Mesenchymal stem cell (in vitro differentiated cells and primary cell): ENCODE results near the gene ELOVL6.

ENCODE experiments used
- DNase-seq: peaks from one replicate; pipeline ENCODE4 v3.0.0-alpha.2; 2013
- H2AFZ ChIP-seq: one replicate; pipeline ENCODE4 v1.6.1; 2013; ENCODE audit warnings: low read depth, mild to moderate bottlenecking, control low read depth, inconsistent platforms, low read length, moderate library complexity
- H2AK5ac ChIP-seq: 2 replicates; pipeline ENCODE4 v1.6.1; 2013; ENCODE audit warnings: low read length, moderate library complexity, mild to moderate bottlenecking, inconsistent platforms; ENCODE audit not compliant: severe bottlenecking
- H2BK120ac ChIP-seq: one replicate; pipeline ENCODE4 v1.6.1; 2013; ENCODE audit warnings: low read depth, mild to moderate bottlenecking, inconsistent platforms, low read length, moderate library complexity
- H2BK12ac ChIP-seq, 2 experiments: one replicate each; pipeline ENCODE4 v1.6.1; 2013; ENCODE audit warnings: inconsistent platforms in 2 of 2, low read length in 2 of 2, mild to moderate bottlenecking in 2 of 2, moderate library complexity in 2 of 2, control low read depth in 1 of 2
- H2BK15ac ChIP-seq: one replicate; pipeline ENCODE4 v1.6.1; 2013; ENCODE audit warnings: mild to moderate bottlenecking, low read depth, inconsistent platforms; ENCODE audit not compliant: poor library complexity, severe bottlenecking
- H2BK5ac ChIP-seq: 2 replicates; pipeline ENCODE4 v1.6.1; 2013; ENCODE audit warnings: low read depth, mild to moderate bottlenecking, low read length, control low read depth, inconsistent platforms; ENCODE audit not compliant: poor library complexity, severe bottlenecking
- H3K14ac ChIP-seq, 2 experiments: one replicate each; pipeline ENCODE4 v1.6.1; 2013; ENCODE audit warnings: inconsistent platforms in 2 of 2, low read length in 2 of 2, control low read depth in 1 of 2, mild to moderate bottlenecking in 1 of 2, moderate library complexity in 1 of 2
- H3K18ac ChIP-seq, 2 experiments: one replicate each; pipeline ENCODE4 v1.6.1; 2013; ENCODE audit warnings: inconsistent platforms in 2 of 2, low read length in 2 of 2, control low read depth in 1 of 2, low read depth in 1 of 2, mild to moderate bottlenecking in 1 of 2
- H3K23ac ChIP-seq, 2 experiments: one replicate each; pipeline ENCODE4 v1.6.1; 2013; ENCODE audit warnings: inconsistent platforms in 2 of 2, low read length in 2 of 2, mild to moderate bottlenecking in 2 of 2, moderate library complexity in 2 of 2, control low read depth in 1 of 2
- H3K27ac ChIP-seq: 2 replicates; pipeline ENCODE4 v1.5.1; 2013; ENCODE audit warnings: mild to moderate bottlenecking, moderate library complexity, low read length, control low read depth, inconsistent platforms; ENCODE audit not compliant: poor library complexity, severe bottlenecking
- H3K27me3 ChIP-seq, 2 experiments: 2 replicates each; pipeline versions ENCODE4 v1.6.1 to v1.7.0; 2013; ENCODE audit warnings: low read length in 2 of 2, mild to moderate bottlenecking in 2 of 2, moderate library complexity in 2 of 2, control low read depth in 1 of 2, inconsistent platforms in 1 of 2; ENCODE audit not compliant: control insufficient read depth in 1 of 2, insufficient read depth in 1 of 2
- H3K36me3 ChIP-seq, 2 experiments: 2 replicates each; pipeline versions ENCODE4 v1.6.1 to v1.7.0; 2013; ENCODE audit warnings: low read length in 2 of 2, control low read depth in 1 of 2, inconsistent platforms in 1 of 2, low read depth in 1 of 2, mild to moderate bottlenecking in 1 of 2; ENCODE audit not compliant: insufficient read depth in 2 of 2, control insufficient read depth in 1 of 2
- H3K4ac ChIP-seq, 2 experiments: one replicate each; pipeline ENCODE4 v1.6.1; 2013; ENCODE audit warnings: inconsistent platforms in 2 of 2, low read length in 2 of 2, mild to moderate bottlenecking in 2 of 2, moderate library complexity in 2 of 2, control low read depth in 1 of 2, low read depth in 1 of 2
- H3K4me1 ChIP-seq: 2 replicates; pipeline ENCODE4 v1.6.1; 2013; ENCODE audit warnings: low read depth, low read length, control low read depth; ENCODE audit not compliant: control insufficient read depth, insufficient read depth
- H3K4me2 ChIP-seq: 2 replicates; pipeline ENCODE4 v1.6.1; 2013; ENCODE audit warnings: low read length, mild to moderate bottlenecking, inconsistent platforms; ENCODE audit not compliant: poor library complexity, severe bottlenecking
- H3K4me3 ChIP-seq, 2 experiments: 2 replicates each; pipeline versions ENCODE4 v1.5.1 to v1.7.0; 2013; ENCODE audit warnings: low read length in 2 of 2, mild to moderate bottlenecking in 2 of 2, control low read depth in 1 of 2, low read depth in 1 of 2; ENCODE audit not compliant: insufficient read depth in 1 of 2
- H3K79me1 ChIP-seq: replicated peaks from 2 replicates; pipeline ENCODE4 v1.6.1; 2013; ENCODE audit warnings: mild to moderate bottlenecking, control low read depth, low read length, inconsistent platforms; ENCODE audit not compliant: poor library complexity, severe bottlenecking
- H3K9ac ChIP-seq: 2 replicates; pipeline ENCODE4 v1.7.0; 2013; ENCODE audit warnings: mild to moderate bottlenecking, low read length, moderate library complexity
- H3K9me3 ChIP-seq: 2 replicates; pipeline ENCODE4 v1.7.0; 2013; ENCODE audit warnings: mild to moderate bottlenecking, low read length; ENCODE audit not compliant: control insufficient read depth
- H4K8ac ChIP-seq: one replicate; pipeline ENCODE4 v1.6.1; 2013; ENCODE audit warnings: inconsistent platforms, mild to moderate bottlenecking, low read length, moderate library complexity
- H4K91ac ChIP-seq: one replicate; pipeline ENCODE4 v1.6.1; 2013; ENCODE audit warnings: mild to moderate bottlenecking, low read length, inconsistent platforms
- WGBS: methylation state at CpG from one replicate; pipeline ENCODE4 v1.1.7; 2013; ENCODE audit warnings: mixed read lengths; 5-methylcytosine and 5-hydroxymethylcytosine counted together

The ELOVL6 gene

GRCh38 chr4:110075083-110075738 is 123.2 kb downstream of the ELOVL6 start:
- no peak overlapping the region for H2BK5ac ChIP-seq
- no peak overlapping the region for H3K4me3 ChIP-seq
- H3K18ac ChIP-seq = no peak overlapping the region
- no peak overlapping the region for H2BK120ac ChIP-seq
- H2BK15ac ChIP-seq = no peak overlapping the region
- no peak overlapping the region for H3K23ac ChIP-seq
- H3K9me3 ChIP-seq = no peaks in the 10 kb centered on the region
- no peak overlapping the region for H2AFZ ChIP-seq
- no peak overlapping the region for H4K91ac ChIP-seq
- no peak overlapping the region for H3K14ac ChIP-seq
- no peak overlapping the region for H3K27ac ChIP-seq
- no peak for DNase-seq
- no peak overlapping the region for H2AK5ac ChIP-seq
- peaks cover 4% of the 10 kb centered on the region for H3K4me1 ChIP-seq
- H4K8ac ChIP-seq = no peak overlapping the region
- H3K9ac ChIP-seq = no peak overlapping the region
- H3K36me3 ChIP-seq = no peaks in the 10 kb centered on the region
- peaks cover 7% of the 10 kb centered on the region for H3K79me1 ChIP-seq
- H3K4ac ChIP-seq = no peak overlapping the region
- no peak overlapping the region for H2BK12ac ChIP-seq
- H3K4me2 ChIP-seq = no peak overlapping the region
- H3K27me3 ChIP-seq = no peaks in the 10 kb centered on the region

DNA sequence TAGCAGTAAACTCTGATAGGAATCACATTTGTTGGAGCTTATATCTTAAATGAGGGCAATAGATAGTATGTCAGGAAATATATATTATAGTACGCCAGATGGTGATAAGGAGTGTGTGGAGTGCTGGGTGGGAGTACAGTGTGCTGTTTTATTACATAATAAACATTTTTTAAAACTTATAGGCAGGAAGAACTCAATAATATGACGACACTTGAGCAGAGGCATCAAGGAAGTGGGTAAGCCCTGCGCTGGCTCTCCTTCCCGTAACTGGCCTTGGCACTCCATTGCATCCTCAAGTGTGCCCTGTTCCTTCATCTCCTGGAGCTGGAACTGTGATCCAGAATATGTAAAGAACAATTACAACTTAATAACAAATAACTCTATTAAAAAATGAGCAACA is 123.8 kb downstream of the ELOVL6 start:
- Histone ChIP-seq H2AK5ac (no peak overlapping the region), H2BK5ac (no peak overlapping the region), H3K23ac (no peak overlapping the region), H3K27ac (no peak overlapping the region), H2BK120ac (no peak overlapping the region), H3K4me1 (peaks cover 4% of the 10 kb centered on the region), H3K4me2 (no peak overlapping the region), H3K9ac (no peak overlapping the region), H2BK15ac (no peak overlapping the region), H3K36me3 (no peaks in the 10 kb centered on the region), H3K4ac (no peak overlapping the region), H2BK12ac (no peak overlapping the region), H3K14ac (no peak overlapping the region), H4K91ac (no peak overlapping the region), H3K27me3 (no peaks in the 10 kb centered on the region), H2AFZ (no peak overlapping the region), H3K18ac (peak overlapping the region in 1 of 2 experiments; percentile 24), H3K9me3 (no peaks in the 10 kb centered on the region), H3K79me1 (peaks cover 12% of the 10 kb centered on the region), H4K8ac (no peak overlapping the region), H3K4me3 (no peak overlapping the region)
- WGBS = 93% methylated on average over 3 of the region's 4 CpGs
- no peak for DNase-seq

GRCh38 chr4:110073053-110073845 is 125.2 kb downstream of the ELOVL6 start:
- no peaks in the 10 kb centered on the region for H3K9me3 ChIP-seq
- H3K4me3 ChIP-seq = no peak overlapping the region
- peaks cover 4% of the 10 kb centered on the region for H3K4me1 ChIP-seq
- 81% methylated on average over 8 of the region's 10 CpGs for WGBS
- H3K9ac ChIP-seq = no peak overlapping the region
- H3K4me2 ChIP-seq = no peak overlapping the region
- no peak overlapping the region for H2BK15ac ChIP-seq
- no peak overlapping the region for H2BK5ac ChIP-seq
- H3K79me1 ChIP-seq = peaks cover 12% of the 10 kb centered on the region
- no peak overlapping the region for H3K23ac ChIP-seq
- no peak overlapping the region for H3K18ac ChIP-seq
- no peak overlapping the region for H4K91ac ChIP-seq
- DNase-seq = peak; percentile 61
- no peak overlapping the region for H3K4ac ChIP-seq
- no peak overlapping the region for H2AK5ac ChIP-seq
- H3K36me3 ChIP-seq = no peaks in the 10 kb centered on the region
- H2AFZ ChIP-seq = no peak overlapping the region
- no peaks in the 10 kb centered on the region for H3K27me3 ChIP-seq
- no peak overlapping the region for H2BK120ac ChIP-seq
- peak overlapping the region; percentile 28 for H3K27ac ChIP-seq
- H3K14ac ChIP-seq = no peak overlapping the region
- no peak overlapping the region for H2BK12ac ChIP-seq
- H4K8ac ChIP-seq = no peak overlapping the region

GRCh38 chr4:110071466-110071865 is 126.9 kb downstream of the ELOVL6 start:
- no peak overlapping the region for H3K4ac ChIP-seq
- H3K4me3 ChIP-seq = no peak overlapping the region
- H2AK5ac ChIP-seq = no peak overlapping the region
- H4K8ac ChIP-seq = no peak overlapping the region
- H3K23ac ChIP-seq = no peak overlapping the region
- H3K9me3 ChIP-seq = no peaks in the 10 kb centered on the region
- H4K91ac ChIP-seq = peak overlapping the region; percentile 37
- no peak overlapping the region for H2BK15ac ChIP-seq
- WGBS = 100% methylated on average over 1 of the region's 6 CpGs
- H3K18ac ChIP-seq = no peak overlapping the region
- H2BK5ac ChIP-seq = no peak overlapping the region
- H3K9ac ChIP-seq = no peak overlapping the region
- H3K4me1 ChIP-seq = peaks cover 4% of the 10 kb centered on the region
- no peak for DNase-seq
- no peak overlapping the region for H2AFZ ChIP-seq
- no peak overlapping the region for H3K27ac ChIP-seq
- H3K14ac ChIP-seq = no peak overlapping the region
- no peak overlapping the region for H2BK120ac ChIP-seq
- H3K36me3 ChIP-seq = no peaks in the 10 kb centered on the region
- no peak overlapping the region for H3K4me2 ChIP-seq
- H3K27me3 ChIP-seq = no peaks in the 10 kb centered on the region
- H3K79me1 ChIP-seq = peaks cover 12% of the 10 kb centered on the region
- no peak overlapping the region for H2BK12ac ChIP-seq
